Ovary (tissue), 3 donors: Measurements from ENCODE around the gene TBCK.

Experiments used
- CTCF ChIP-seq, 3 donors: fragments of 450-650 bp in 2 of 3; fragments of 200-600 bp in 1 of 3; IDR thresholded peaks; one replicate each; pipeline versions ENCODE4 v1.5.1 to v1.8.0; 2016 to 2022; ENCODE audit warnings: antibody characterized with exemption in 3 of 3, mild to moderate bottlenecking in 1 of 3
- EP300 ChIP-seq: sonication (generic); formaldehyde crosslinking; IDR thresholded peaks from one replicate; pipeline ENCODE4 v1.6.1; 2017; ENCODE audit warnings: antibody characterized with exemption
- POLR2A ChIP-seq: fragments of 450-650 bp; IDR thresholded peaks from one replicate; pipeline ENCODE4 v1.6.1; 2017; ENCODE audit warnings: antibody characterized with exemption, mild to moderate bottlenecking, moderate library complexity
- donor health status: DM: no; HTN: no; CAD: no.

GRCh38 chr4:106126062-106126461, 189.9 kb downstream of the TBCK start:
- TF ChIP-seq CTCF (IDR thresholded peaks at IDR 0.05) (no peak), POLR2A (no peak), EP300 (no peak)
